SH-SY5Y (cell line): ENCODE measurements around the gene CGNL1.

ENCODE experiments used
- GATA2 ChIP-seq: IDR thresholded peaks from 2 replicates; pipeline ENCODE4 v1.6.1; 2011; ENCODE audit warnings: mild to moderate bottlenecking, low read depth, low read length
- GATA3 ChIP-seq: IDR thresholded peaks from 2 replicates; pipeline ENCODE4 v1.6.1; 2011; ENCODE audit warnings: low read depth, mild to moderate bottlenecking, low read length, moderate library complexity

GRCh38 chr15:57563416-57563815 lies 187.1 kb downstream of the CGNL1 start:
- no peak for TF ChIP-seq GATA2
- no peak for TF ChIP-seq GATA3
